ENCODE data around the gene UPF2.

DNA sequence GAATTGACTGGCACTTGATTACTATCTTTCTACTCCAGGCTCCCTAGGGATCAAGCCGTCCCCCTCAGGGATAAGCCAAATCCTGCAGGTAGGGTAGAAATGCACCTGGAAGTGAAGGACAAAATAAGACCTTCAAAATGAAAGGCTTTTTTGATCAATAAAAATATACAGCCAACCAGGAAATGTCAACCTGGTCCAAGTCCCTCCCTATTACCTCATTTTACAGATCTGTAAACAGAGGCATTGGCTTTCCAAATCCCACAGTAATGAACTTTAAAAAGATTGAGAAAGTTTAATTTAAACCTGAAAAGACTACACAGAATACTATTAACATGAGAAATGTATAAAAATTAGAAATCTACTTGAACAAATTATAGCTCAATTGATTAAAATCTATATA is 53.7 kb downstream of the UPF2 start:
- TF ChIP-seq, protein P1, sequence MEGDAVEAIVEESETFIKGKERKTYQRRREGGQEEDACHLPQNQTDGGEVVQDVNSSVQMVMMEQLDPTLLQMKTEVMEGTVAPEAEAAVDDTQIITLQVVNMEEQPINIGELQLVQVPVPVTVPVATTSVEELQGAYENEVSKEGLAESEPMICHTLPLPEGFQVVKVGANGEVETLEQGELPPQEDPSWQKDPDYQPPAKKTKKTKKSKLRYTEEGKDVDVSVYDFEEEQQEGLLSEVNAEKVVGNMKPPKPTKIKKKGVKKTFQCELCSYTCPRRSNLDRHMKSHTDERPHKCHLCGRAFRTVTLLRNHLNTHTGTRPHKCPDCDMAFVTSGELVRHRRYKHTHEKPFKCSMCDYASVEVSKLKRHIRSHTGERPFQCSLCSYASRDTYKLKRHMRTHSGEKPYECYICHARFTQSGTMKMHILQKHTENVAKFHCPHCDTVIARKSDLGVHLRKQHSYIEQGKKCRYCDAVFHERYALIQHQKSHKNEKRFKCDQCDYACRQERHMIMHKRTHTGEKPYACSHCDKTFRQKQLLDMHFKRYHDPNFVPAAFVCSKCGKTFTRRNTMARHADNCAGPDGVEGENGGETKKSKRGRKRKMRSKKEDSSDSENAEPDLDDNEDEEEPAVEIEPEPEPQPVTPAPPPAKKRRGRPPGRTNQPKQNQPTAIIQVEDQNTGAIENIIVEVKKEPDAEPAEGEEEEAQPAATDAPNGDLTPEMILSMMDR (conservative IDR thresholded peaks at IDR 0.05; ENCODE audit: low read depth, low read length): no peak
- TF ChIP-seq EZH2 (IDR thresholded peaks at IDR 0.05; ENCODE audit: borderline replicate concordance, low read depth, low read length, poor library complexity, severe bottlenecking): no peak

Measured in A673 (cell line).